ENCODE results near the gene CNGB1. TPM values are rescaled to one million over a fixed set of nuclear protein-coding genes. Genes with fewer than 3 reads are reported as not detected.

The CNGB1 gene
- total RNA-seq, 2 experiments from 2014 or later = not detected

DNA sequence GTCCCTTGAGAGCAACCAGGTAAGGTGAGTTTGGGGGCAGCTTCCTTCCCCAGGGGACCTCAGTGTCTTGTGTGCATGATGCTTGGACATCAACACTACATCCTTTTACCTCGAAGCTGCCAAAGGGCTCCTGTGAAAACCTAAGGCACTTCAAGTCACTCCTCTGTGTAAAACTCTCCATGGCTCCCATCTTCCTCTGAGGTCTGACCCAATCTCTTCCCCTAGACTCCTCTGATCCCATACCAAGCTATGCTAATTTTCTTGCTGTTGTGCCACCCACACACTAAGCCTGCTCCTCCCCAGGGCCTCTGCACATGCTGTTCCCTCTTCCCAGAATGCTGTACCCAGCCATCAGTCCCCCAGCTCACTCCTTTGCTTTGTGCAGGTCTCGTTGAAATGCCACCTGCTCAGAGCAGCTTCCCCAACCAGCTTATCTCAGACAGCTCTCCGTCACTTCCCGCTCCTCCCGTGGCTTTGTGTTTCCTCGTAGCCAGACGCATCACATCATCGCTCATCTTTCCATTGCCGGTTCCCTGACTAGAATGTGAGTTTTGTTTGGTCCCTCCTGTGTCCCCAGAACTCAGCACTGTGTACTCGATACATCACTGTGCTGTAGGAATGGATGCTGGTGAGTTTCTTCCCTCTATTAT, 78.4 kb downstream of the CNGB1 start:
- ATAC-seq (ENCODE audit: poor library complexity) (no peak), DNase-seq (peak in 1 of 14 experiments; percentile 22)
- TF ChIP-seq, protein P1, sequence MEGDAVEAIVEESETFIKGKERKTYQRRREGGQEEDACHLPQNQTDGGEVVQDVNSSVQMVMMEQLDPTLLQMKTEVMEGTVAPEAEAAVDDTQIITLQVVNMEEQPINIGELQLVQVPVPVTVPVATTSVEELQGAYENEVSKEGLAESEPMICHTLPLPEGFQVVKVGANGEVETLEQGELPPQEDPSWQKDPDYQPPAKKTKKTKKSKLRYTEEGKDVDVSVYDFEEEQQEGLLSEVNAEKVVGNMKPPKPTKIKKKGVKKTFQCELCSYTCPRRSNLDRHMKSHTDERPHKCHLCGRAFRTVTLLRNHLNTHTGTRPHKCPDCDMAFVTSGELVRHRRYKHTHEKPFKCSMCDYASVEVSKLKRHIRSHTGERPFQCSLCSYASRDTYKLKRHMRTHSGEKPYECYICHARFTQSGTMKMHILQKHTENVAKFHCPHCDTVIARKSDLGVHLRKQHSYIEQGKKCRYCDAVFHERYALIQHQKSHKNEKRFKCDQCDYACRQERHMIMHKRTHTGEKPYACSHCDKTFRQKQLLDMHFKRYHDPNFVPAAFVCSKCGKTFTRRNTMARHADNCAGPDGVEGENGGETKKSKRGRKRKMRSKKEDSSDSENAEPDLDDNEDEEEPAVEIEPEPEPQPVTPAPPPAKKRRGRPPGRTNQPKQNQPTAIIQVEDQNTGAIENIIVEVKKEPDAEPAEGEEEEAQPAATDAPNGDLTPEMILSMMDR (IDR thresholded peaks at IDR 0.05) = no peak
- Mint-ChIP-seq H3K36me3 (ENCODE audit: low read depth) (no peaks in the 10 kb centered on the region), H3K4me1 (ENCODE audit: low read depth) (peaks cover 13% of the 10 kb centered on the region), H3K4me3 (no peak overlapping the region), H3K9me3 (no peaks in the 10 kb centered on the region), H3K27me3 (peaks cover 43% of the 10 kb centered on the region), H3K27ac (no peak overlapping the region)
- no peak overlapping the region for H3K27ac ChIP-seq (ENCODE audit: low read depth in 1 of 2, low read length in 2 of 2)
- peaks cover 3% of the 10 kb centered on the region for H3K4me1 ChIP-seq (ENCODE audit: insufficient read depth, low read length)
- H3K36me3 ChIP-seq (ENCODE audit: insufficient read depth, low read length) = no peaks in the 10 kb centered on the region
- CTCF ChIA-PET = no interaction called here
- no peak overlapping the region for H3K4me3 ChIP-seq (ENCODE audit: low read length)
- peaks cover 4 to 6% of the 10 kb centered on the region in 2 experiments for H3K27me3 ChIP-seq (ENCODE audit: control insufficient read depth in 1 of 2, insufficient read depth in 2 of 2, low read length in 2 of 2)
- POLR2A ChIA-PET = no interaction called here
- H3K9me3 ChIP-seq (ENCODE audit: control insufficient read depth in 1 of 2, insufficient read depth in 1 of 2, low read length in 2 of 2) = no peaks in the 10 kb centered on the region
- intact Hi-C loops (cut with DNase I, micrococcal nuclease) = no loop called here

DNA sequence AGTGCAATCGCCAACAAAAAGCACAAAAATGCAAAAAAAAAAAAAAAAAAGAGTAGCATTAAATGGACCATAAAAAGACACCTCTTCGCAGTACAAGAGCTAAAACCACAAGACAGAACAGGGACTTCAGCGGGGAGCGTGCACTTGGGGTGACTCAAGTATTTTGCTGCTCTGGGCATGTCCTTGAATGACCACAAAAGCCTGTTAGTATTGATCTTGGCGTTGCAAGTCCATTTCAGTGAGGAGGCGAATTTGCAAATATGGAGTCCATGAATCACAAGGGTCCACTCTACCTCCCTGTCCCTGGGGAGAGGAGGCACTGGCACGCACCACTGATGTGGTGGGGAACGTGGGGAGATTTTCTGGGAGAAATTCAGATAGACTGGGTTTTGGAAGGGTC, 78.9 kb downstream of the CNGB1 start:
- H3K4me1 ChIP-seq (ENCODE audit: insufficient read depth, low read length) = peaks cover 3% of the 10 kb centered on the region
- Mint-ChIP-seq H3K4me3 (no peak overlapping the region), H3K4me1 (ENCODE audit: low read depth) (peaks cover 13% of the 10 kb centered on the region), H3K9me3 (no peaks in the 10 kb centered on the region), H3K27me3 (peaks cover 48% of the 10 kb centered on the region), H3K36me3 (ENCODE audit: low read depth) (no peaks in the 10 kb centered on the region), H3K27ac (no peak overlapping the region)
- ATAC-seq (ENCODE audit: poor library complexity) (no peak), DNase-seq (no peak)
- peaks cover 4 to 6% of the 10 kb centered on the region in 2 experiments for H3K27me3 ChIP-seq (ENCODE audit: control insufficient read depth in 1 of 2, insufficient read depth in 2 of 2, low read length in 2 of 2)
- CTCF ChIA-PET = no interaction called here
- no peaks in the 10 kb centered on the region for H3K36me3 ChIP-seq (ENCODE audit: insufficient read depth, low read length)
- no peak overlapping the region for H3K4me3 ChIP-seq (ENCODE audit: low read length)
- H3K9me3 ChIP-seq (ENCODE audit: control insufficient read depth in 1 of 2, insufficient read depth in 1 of 2, low read length in 2 of 2) = no peaks in the 10 kb centered on the region
- TF ChIP-seq, protein P1 (IDR thresholded peaks at IDR 0.05) = no peak
- POLR2A ChIA-PET = no interaction called here
- H3K27ac ChIP-seq (ENCODE audit: low read depth in 1 of 2, low read length in 2 of 2) = no peak overlapping the region
- intact Hi-C loops (cut with DNase I, micrococcal nuclease) = no loop called here

DNA sequence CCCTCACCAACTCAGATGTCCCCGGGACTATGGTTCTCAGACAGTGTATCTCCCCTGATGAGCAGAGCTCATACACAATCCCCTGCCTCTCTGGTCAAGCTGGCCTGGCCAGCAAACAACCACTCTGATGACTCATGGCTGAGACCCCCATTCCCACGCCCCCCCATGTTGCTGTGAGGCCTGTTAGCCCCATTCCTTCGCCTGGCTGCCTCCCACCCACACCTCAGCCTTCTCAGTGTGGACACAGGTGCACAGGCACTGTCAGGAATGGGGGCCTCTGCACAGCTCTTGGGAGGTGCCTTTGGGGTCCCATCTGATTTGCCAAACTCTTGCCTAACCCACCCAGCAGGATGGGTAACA, 80.2 kb downstream of the CNGB1 start:
- H3K27me3 Mint-ChIP-seq = peaks cover 57% of the 10 kb centered on the region
- intact Hi-C loops (cut with DNase I, micrococcal nuclease) = no loop called here
- H3K9me3 Mint-ChIP-seq = no peaks in the 10 kb centered on the region
- Histone ChIP-seq H3K4me3 (ENCODE audit: low read length) (no peak overlapping the region), H3K27ac (ENCODE audit: low read depth in 1 of 2, low read length in 2 of 2) (no peak overlapping the region), H3K36me3 (ENCODE audit: insufficient read depth, low read length) (no peaks in the 10 kb centered on the region), H3K4me1 (ENCODE audit: insufficient read depth, low read length) (peaks cover 3% of the 10 kb centered on the region), H3K27me3 (ENCODE audit: control insufficient read depth in 1 of 2, insufficient read depth in 2 of 2, low read length in 2 of 2) (peaks cover 13 to 17% of the 10 kb centered on the region in 2 experiments), H3K9me3 (ENCODE audit: control insufficient read depth in 1 of 2, insufficient read depth in 1 of 2, low read length in 2 of 2) (no peaks in the 10 kb centered on the region)
- ChIA-PET POLR2A (no interaction called here), CTCF (interaction anchor here (0.5 kb wide), 1 partner anchor 451 kb away, joined by 3 read pairs; no protein-coding TSS in a partner anchor)
- H3K4me1 Mint-ChIP-seq (ENCODE audit: low read depth) = peaks cover 13% of the 10 kb centered on the region
- TF ChIP-seq, protein P1 (IDR thresholded peaks at IDR 0.05) = no peak
- no peak overlapping the region for H3K27ac Mint-ChIP-seq
- no peak for DNase-seq
- no peaks in the 10 kb centered on the region for H3K36me3 Mint-ChIP-seq (ENCODE audit: low read depth)
- H3K4me3 Mint-ChIP-seq = no peak overlapping the region
- no peak for ATAC-seq (ENCODE audit: poor library complexity)
